HG03064 (cell line): Measurements from ENCODE around the gene CS.
"Not testable (repeated sequence)": the region's sequence is repeated elsewhere in the genome, so short reads cannot be mapped to it uniquely, and the experiment has no call there.

Source experiments
- ATAC-seq: cut with Tn5 transposase; IDR thresholded peaks from one replicate; pipeline ENCODE4 v1.9.1; 2021; ENCODE audit warnings: low read depth; ENCODE audit not compliant: unreplicated experiment

CS gene

GRCh38 chr12:56321610-56322009 lies 21.5 kb upstream of the CS start:
- ATAC-seq, result not testable (repeated sequence)

- no peak for ATAC-seq
Measured at GRCh38 chr12:56321027-56321426, 20.9 kb upstream of the CS start.

GRCh38 chr12:56317675-56318074 lies 17.5 kb upstream of the CS start:
- ATAC-seq, result no peak

- ATAC-seq, result peak; percentile 87
Measured at GRCh38 chr12:56315622-56316473, 15.7 kb upstream of the CS start, which contains the start of gene CNPY2. Gene CNPY2 (minus strand): TSS chr12:56315988. CDS start chr12:56315217, 771 bp downstream.

GRCh38 chr12:56315249-56315621 lies 15.1 kb upstream of the CS start:
- ATAC-seq, result no peak

GRCh38 chr12:56311003-56311402 lies 10.9 kb upstream of the CS start:
- no peak for ATAC-seq

- ATAC-seq, result no peak
Measured at GRCh38 chr12:56308714-56309113, 8.6 kb upstream of the CS start.

GRCh38 chr12:56307221-56307965 lies 7.3 kb upstream of the CS start:
- no peak for ATAC-seq

GRCh38 chr12:56304872-56305590 lies 4.9 kb upstream of the CS start:
- no peak for ATAC-seq

GRCh38 chr12:56304276-56304675 lies 4.1 kb upstream of the CS start:
- ATAC-seq, result no peak

- ATAC-seq, result no peak
Measured at GRCh38 chr12:56300644-56301464, 724 bp upstream of the CS start.

GRCh38 chr12:56299308-56299852 lies 750 bp downstream of the CS start:
- no peak for ATAC-seq

- no peak for ATAC-seq
Measured at GRCh38 chr12:56298828-56299227, 1.3 kb downstream of the CS start.

- ATAC-seq, result no peak
Measured at GRCh38 chr12:56297400-56297799, 2.7 kb downstream of the CS start.

GRCh38 chr12:56296295-56296694 lies 3.8 kb downstream of the CS start:
- no peak for ATAC-seq

- no peak for ATAC-seq
Measured at GRCh38 chr12:56293795-56294194, 6.3 kb downstream of the CS start.

GRCh38 chr12:56288705-56289387 lies 11.3 kb downstream of the CS start:
- ATAC-seq, result no peak

- no peak for ATAC-seq
Measured at GRCh38 chr12:56286044-56286830, 13.9 kb downstream of the CS start.

GRCh38 chr12:56284263-56284662 lies 15.9 kb downstream of the CS start:
- not testable (repeated sequence) for ATAC-seq
